CD8-positive, alpha-beta memory T cell (primary cell): ENCODE results near the gene ZNF274. TPM values are rescaled to one million over a fixed set of nuclear protein-coding genes. Genes with fewer than 3 reads are reported as not detected.
"Not testable (repeated sequence)": the region's sequence is repeated elsewhere in the genome, so short reads cannot be mapped to it uniquely, and the experiment has no call there.

Source experiments
- CTCF ChIA-PET: fragments of 350-600 bp; sonication (Branson Sonifier 250); formaldehyde crosslinking; loops from one replicate; lab custom pipeline; 2021; ENCODE audit warnings: antibody characterized with exemption; lab: Charles Lee
- POLR2A ChIA-PET: fragments of 350-600 bp; sonication (Branson Sonifier 250); formaldehyde crosslinking; loops from one replicate; lab custom pipeline; 2021; ENCODE audit warnings: antibody characterized with exemption; lab: Charles Lee
- DNase-seq, 5 donors: peaks; one replicate each; pipeline versions ENCODE4 v3.0.0 to v3.0.0-alpha.2; 2020 to 2022; ENCODE audit warnings: mixed read lengths in 1 of 5
- H3K27ac ChIP-seq: one replicate; pipeline ENCODE4 v1.7.0; 2013; ENCODE audit warnings: low read depth, mild to moderate bottlenecking, low read length, moderate library complexity
- H3K27me3 ChIP-seq: 2 replicates; pipeline ENCODE4 v1.7.0; 2013; ENCODE audit warnings: low read length, mild to moderate bottlenecking; ENCODE audit not compliant: insufficient read depth, poor library complexity, severe bottlenecking
- H3K36me3 ChIP-seq: 2 replicates; pipeline ENCODE4 v1.7.0; 2013; ENCODE audit warnings: mild to moderate bottlenecking, low read length, moderate library complexity; ENCODE audit not compliant: insufficient read depth
- H3K4me1 ChIP-seq: 2 replicates; pipeline ENCODE4 v1.7.0; 2013; ENCODE audit warnings: mild to moderate bottlenecking, low read length, moderate library complexity; ENCODE audit not compliant: insufficient read depth
- H3K4me3 ChIP-seq: 2 replicates; pipeline ENCODE4 v1.7.0; 2013; ENCODE audit warnings: mild to moderate bottlenecking, low read length
- H3K9me3 ChIP-seq: 2 replicates; pipeline ENCODE4 v1.7.0; 2013; ENCODE audit warnings: mild to moderate bottlenecking, low read length
- H3K27ac Mint-ChIP-seq, 8 donors: one replicate each; pipeline ENCODE4 v1.8.0; 2020 to 2021; ENCODE audit warnings: mixed read lengths in 8 of 8, mild to moderate bottlenecking in 6 of 8, inconsistent platforms in 3 of 8, moderate library complexity in 3 of 8
- H3K27me3 Mint-ChIP-seq, 2 donors: one replicate each; pipeline ENCODE4 v1.8.0; 2020 to 2021; ENCODE audit warnings: mixed read lengths in 2 of 2, mild to moderate bottlenecking in 1 of 2, moderate library complexity in 1 of 2
- H3K36me3 Mint-ChIP-seq, 3 donors: one replicate each; pipeline ENCODE4 v1.8.0; 2020 to 2021; ENCODE audit warnings: mixed read lengths in 3 of 3, inconsistent platforms in 1 of 3, mild to moderate bottlenecking in 1 of 3
- H3K4me1 Mint-ChIP-seq, 3 donors: one replicate each; pipeline ENCODE4 v1.8.0; 2020 to 2021; ENCODE audit warnings: mixed read lengths in 3 of 3, inconsistent platforms in 1 of 3, mild to moderate bottlenecking in 1 of 3
- H3K4me3 Mint-ChIP-seq, 7 donors: one replicate each; pipeline ENCODE4 v1.8.0; 2020 to 2021; ENCODE audit warnings: mixed read lengths in 7 of 7, mild to moderate bottlenecking in 6 of 7, moderate library complexity in 4 of 7, inconsistent platforms in 2 of 7
- H3K9me3 Mint-ChIP-seq, 5 donors: one replicate each; pipeline ENCODE4 v1.8.0; 2020 to 2022; ENCODE audit warnings: mixed read lengths in 5 of 5, mild to moderate bottlenecking in 3 of 5, moderate library complexity in 2 of 5, inconsistent platforms in 1 of 5
- polyA plus RNA-seq: library from polyadenylated mRNA; unstranded; fragments of 300-500 nt; fragmentation: Illumina TruSeq; gene quantifications from one replicate; pipeline ENCODE4 v1.2.3, GENCODE V29; 2021
- total RNA-seq, 2 experiments: library from RNA; stranded (reverse); gene quantifications; one replicate each; pipeline ENCODE4 v1.2.3, GENCODE V29; 2021

The ZNF274 gene
- total and polyA plus RNA-seq, 3 experiments from 2014 or later = 23.4 to 32.0 (median 25.9) TPM

DNA sequence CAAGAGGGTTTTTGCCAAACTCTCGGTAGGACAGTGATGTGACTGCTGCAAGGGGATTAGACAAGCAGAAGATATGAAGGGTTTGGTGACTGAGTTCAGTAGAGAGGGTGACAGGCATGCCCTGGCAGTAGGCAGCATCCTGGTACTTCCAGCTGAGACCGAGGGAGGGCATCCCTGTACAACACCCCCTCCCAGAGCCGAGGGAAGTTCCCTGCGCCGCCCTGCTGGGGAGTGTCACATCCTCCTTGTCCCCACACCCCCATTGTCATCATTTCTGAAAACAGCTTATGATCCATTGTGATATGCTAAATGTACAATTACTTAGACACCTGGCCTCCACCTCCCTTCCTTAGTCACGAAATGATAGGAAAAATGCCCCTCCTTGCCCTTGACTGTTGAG, 60.5 kb downstream of the ZNF274 start:
- Histone ChIP-seq H3K4me3 (no peak overlapping the region), H3K27me3 (no peaks in the 10 kb centered on the region), H3K4me1 (no peaks in the 10 kb centered on the region), H3K27ac (no peak overlapping the region), H3K36me3 (peaks cover 32% of the 10 kb centered on the region), H3K9me3 (peaks cover 27% of the 10 kb centered on the region)
- ChIA-PET POLR2A (no interaction called here), CTCF (no interaction called here)
- Mint-ChIP-seq H3K9me3 (peaks cover 7 to 96% (median 80%) of the 10 kb centered on the region in 5 donors), H3K4me3 (no peak overlapping the region), H3K27me3 (peaks cover 0 to 4% of the 10 kb centered on the region in 2 donors), H3K27ac (no peak overlapping the region), H3K36me3 (peaks cover 57 to 94% (median 93%) of the 10 kb centered on the region in 3 donors), H3K4me1 (peaks cover 0 to 4% (median 4%) of the 10 kb centered on the region in 3 donors)
- DNase-seq = no peak

DNA sequence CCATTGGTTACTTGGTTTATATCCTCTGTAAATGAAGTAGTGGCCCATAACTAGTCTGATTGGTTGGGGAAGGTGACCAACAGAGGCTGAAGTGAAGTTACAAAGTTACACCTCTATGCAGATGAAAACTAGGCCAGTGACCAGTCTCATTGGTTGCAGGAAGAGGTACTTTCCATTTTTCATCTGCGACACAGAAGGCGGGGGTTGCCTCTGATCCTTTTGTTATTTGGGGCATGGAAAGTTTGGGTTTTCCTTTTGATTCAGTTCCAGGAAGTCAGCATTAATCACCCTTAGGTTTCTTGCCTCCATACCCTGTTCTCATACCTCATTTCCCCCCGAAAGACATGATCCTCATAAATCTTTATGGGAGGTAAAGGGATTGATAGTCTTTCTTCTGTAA, 66.0 kb downstream of the ZNF274 start:
- Histone ChIP-seq H3K9me3 (peaks cover 57% of the 10 kb centered on the region), H3K36me3 (peaks cover 40% of the 10 kb centered on the region), H3K4me1 (no peaks in the 10 kb centered on the region), H3K4me3 (no peak overlapping the region), H3K27ac (no peak overlapping the region), H3K27me3 (no peaks in the 10 kb centered on the region)
- POLR2A ChIA-PET = no interaction called here
- DNase-seq = no peak
- peaks cover 22 to 100% (median 93%) of the 10 kb centered on the region in 5 donors for H3K9me3 Mint-ChIP-seq
- CTCF ChIA-PET = no interaction called here
- H3K4me3 Mint-ChIP-seq = no peak overlapping the region
- H3K36me3 Mint-ChIP-seq = peaks cover 66 to 99% (median 94%) of the 10 kb centered on the region in 3 donors
- no peak overlapping the region for H3K27ac Mint-ChIP-seq
- no peaks in the 10 kb centered on the region for H3K27me3 Mint-ChIP-seq
- peaks cover 0 to 2% (median 0%) of the 10 kb centered on the region in 3 donors for H3K4me1 Mint-ChIP-seq

DNA sequence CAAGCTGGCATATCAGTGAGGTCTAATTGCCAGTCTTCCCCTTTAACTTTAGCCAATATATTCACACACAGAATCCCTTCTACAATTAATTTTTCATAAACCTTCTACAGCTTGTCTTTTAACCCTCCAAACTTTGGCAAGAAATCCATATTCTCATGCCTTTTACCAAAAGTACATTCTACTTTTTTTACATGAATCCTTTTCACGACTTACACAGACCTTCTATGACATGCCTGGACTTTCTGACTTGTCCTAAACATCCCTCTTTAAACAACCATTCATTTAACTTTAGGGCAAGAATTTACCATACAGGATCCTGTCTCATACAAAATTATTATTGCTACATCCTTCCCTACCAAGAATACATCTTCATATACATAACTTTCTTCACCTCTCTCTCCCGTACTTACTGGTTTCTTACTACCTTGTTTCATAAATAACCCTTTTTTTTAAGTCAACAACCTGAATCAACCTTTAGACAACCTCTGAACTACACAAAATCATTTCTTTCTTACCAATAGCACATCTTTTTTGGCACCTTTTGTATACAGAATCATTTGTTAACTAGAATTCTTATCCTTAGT, 69.3 kb downstream of the ZNF274 start:
- peaks cover 28% of the 10 kb centered on the region for H3K36me3 ChIP-seq
- H3K27me3 Mint-ChIP-seq = no peaks in the 10 kb centered on the region
- CTCF ChIA-PET = no interaction called here
- peaks cover 28 to 100% (median 93%) of the 10 kb centered on the region in 5 donors for H3K9me3 Mint-ChIP-seq
- H3K36me3 Mint-ChIP-seq = peaks cover 58 to 94% (median 94%) of the 10 kb centered on the region in 3 donors
- peak overlapping the region in 1 of 8 donors; percentile 29 for H3K27ac Mint-ChIP-seq
- DNase-seq = no peak
- H3K4me1 Mint-ChIP-seq = no peaks in the 10 kb centered on the region
- no peak overlapping the region for H3K4me3 ChIP-seq
- H3K4me1 ChIP-seq = no peaks in the 10 kb centered on the region
- POLR2A ChIA-PET = no interaction called here
- no peak overlapping the region for H3K27ac ChIP-seq
- no peak overlapping the region for H3K4me3 Mint-ChIP-seq
- H3K9me3 ChIP-seq = peaks cover 64% of the 10 kb centered on the region
- H3K27me3 ChIP-seq = no peaks in the 10 kb centered on the region

DNA sequence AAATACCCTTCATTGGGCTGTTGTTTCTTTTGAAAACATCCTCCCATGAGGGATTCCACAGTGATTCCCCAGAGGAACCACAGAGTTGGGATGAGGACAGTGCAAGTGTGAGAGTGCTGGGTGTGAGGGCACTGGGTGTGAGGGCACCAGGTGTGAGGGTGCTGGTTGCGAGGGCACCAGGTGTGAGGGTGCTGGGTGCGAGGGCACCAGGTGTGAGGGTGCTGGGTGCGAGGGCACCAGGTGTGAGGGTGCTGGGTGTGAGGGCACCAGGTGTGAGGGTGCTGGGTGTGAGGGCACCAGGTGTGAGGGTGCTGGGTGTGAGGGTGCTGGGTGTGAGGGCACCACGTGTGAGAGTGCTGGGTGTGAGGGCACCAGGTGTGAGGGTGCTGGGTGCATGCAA, 75.4 kb downstream of the ZNF274 start:
- Histone ChIP-seq H3K4me3 (peak overlapping the region; percentile 5), H3K9me3 (peaks cover 75% of the 10 kb centered on the region), H3K36me3 (peaks cover 58% of the 10 kb centered on the region)
- POLR2A ChIA-PET, CTCF ChIA-PET, H3K27ac ChIP-seq, H3K27me3 ChIP-seq, H3K27me3 Mint-ChIP-seq, H3K27ac Mint-ChIP-seq, H3K4me1 ChIP-seq, H3K4me1 Mint-ChIP-seq, DNase-seq: not testable (repeated sequence)
- Mint-ChIP-seq H3K36me3 (peaks cover 39 to 92% (median 89%) of the 10 kb centered on the region in 3 donors), H3K9me3 (peaks cover 20 to 100% (median 93%) of the 10 kb centered on the region in 5 donors), H3K4me3 (peak overlapping the region in 1 of 7 donors; percentile 40)

DNA sequence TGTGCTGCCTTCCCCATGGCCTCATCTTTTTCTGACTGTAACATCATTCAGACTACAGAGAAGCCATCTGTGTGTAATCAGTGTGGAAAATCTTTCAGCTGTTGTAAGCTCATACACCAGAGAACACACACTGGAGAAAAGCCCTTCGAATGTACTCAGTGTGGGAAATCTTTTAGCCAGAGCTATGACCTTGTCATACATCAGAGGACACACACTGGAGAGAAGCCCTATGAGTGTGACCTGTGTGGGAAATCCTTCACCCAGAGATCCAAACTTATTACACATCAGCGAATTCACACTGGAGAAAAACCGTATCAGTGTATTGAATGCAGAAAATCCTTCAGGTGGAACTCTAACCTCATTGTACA, 78.7 kb downstream of the ZNF274 start:
- Histone ChIP-seq H3K9me3 (peaks cover 83% of the 10 kb centered on the region), H3K27ac (no peak overlapping the region), H3K36me3 (peaks cover 63% of the 10 kb centered on the region), H3K4me1 (no peaks in the 10 kb centered on the region), H3K27me3 (no peaks in the 10 kb centered on the region), H3K4me3 (peak overlapping the region; percentile 47)
- Mint-ChIP-seq H3K4me1 (peaks cover 0 to 3% (median 0%) of the 10 kb centered on the region in 3 donors), H3K27ac (no peak overlapping the region), H3K4me3 (peak overlapping the region in 1 of 7 donors; percentile 13), H3K9me3 (peaks cover 12 to 99% (median 98%) of the 10 kb centered on the region in 5 donors), H3K36me3 (peaks cover 23 to 75% (median 75%) of the 10 kb centered on the region in 3 donors), H3K27me3 (no peaks in the 10 kb centered on the region)
- no peak for DNase-seq
- CTCF ChIA-PET = no interaction called here
- POLR2A ChIA-PET = no interaction called here

DNA sequence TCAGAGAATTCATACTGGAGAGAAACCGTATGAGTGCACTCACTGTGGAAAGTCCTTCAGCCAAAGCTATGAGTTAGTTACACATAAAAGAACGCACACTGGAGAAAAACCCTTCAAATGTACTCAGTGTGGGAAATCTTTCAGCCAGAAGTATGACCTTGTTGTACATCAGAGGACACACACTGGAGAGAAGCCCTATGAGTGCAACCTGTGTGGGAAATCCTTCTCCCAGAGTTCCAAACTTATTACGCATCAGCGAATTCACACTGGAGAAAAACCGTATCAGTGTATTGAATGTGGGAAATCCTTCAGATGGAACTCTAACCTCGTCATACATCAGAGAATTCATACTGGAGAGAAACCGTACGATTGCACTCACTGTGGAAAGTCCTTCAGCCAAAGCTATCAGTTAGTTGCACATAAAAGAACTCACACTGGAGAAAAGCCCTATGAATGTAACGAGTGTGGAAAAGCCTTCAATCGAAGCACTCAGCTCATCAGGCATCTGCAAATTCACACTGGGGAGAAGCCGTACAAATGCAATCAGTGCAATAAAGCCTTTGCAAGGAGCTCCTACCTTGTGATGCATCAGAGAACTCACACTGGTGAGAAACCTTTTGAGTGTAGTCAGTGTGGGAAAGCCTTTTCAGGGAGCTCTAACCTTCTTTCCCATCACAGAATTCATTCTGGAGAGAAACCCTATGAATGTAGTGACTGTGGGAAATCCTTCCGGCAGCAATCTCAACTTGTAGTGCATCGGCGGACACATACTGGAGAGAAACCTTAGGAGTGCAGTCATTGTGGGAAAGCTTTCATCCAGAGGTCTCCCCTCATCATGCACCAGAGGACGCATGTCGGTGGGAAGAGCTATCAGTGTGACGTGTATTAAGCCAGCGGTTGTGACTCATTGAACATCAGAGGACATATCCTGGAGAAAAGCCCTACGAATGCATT, 79.4 kb downstream of the ZNF274 start:
- H3K27me3 Mint-ChIP-seq = no peaks in the 10 kb centered on the region
- Histone ChIP-seq H3K4me3 (peak overlapping the region; percentile 47), H3K27ac (no peak overlapping the region), H3K36me3 (peaks cover 60% of the 10 kb centered on the region), H3K9me3 (peaks cover 87% of the 10 kb centered on the region), H3K27me3 (no peaks in the 10 kb centered on the region), H3K4me1 (no peaks in the 10 kb centered on the region)
- H3K27ac Mint-ChIP-seq = no peak overlapping the region
- no peak for DNase-seq
- ChIA-PET POLR2A (no interaction called here), CTCF (no interaction called here)
- peaks cover 21 to 73% (median 72%) of the 10 kb centered on the region in 3 donors for H3K36me3 Mint-ChIP-seq
- no peak overlapping the region for H3K4me3 Mint-ChIP-seq
- H3K4me1 Mint-ChIP-seq = peaks cover 0 to 3% (median 0%) of the 10 kb centered on the region in 3 donors
- H3K9me3 Mint-ChIP-seq = peaks cover 11 to 99% (median 97%) of the 10 kb centered on the region in 5 donors

DNA sequence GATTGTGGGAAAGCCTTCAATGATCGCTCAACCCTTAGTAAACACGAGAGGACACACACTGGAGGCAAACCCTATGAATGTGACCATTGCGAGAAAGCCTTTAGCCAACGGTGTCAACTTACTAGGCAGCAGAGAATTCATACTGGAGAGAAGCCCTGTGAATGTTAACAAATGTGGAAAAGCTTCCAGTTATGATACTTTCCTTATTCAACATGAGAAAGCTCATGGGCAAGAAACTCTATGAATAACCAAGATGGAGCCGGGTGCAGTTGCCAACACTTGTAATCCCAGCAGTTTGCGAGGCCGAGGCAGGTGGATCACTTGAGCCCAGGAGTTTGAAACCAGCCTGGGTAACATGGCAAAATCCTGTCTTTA, 80.0 kb downstream of the ZNF274 start:
- no peaks in the 10 kb centered on the region for H3K27me3 Mint-ChIP-seq
- H3K36me3 Mint-ChIP-seq = peaks cover 16 to 67% (median 65%) of the 10 kb centered on the region in 3 donors
- H3K9me3 Mint-ChIP-seq = peaks cover 8 to 99% (median 97%) of the 10 kb centered on the region in 5 donors
- H3K36me3 ChIP-seq = peaks cover 54% of the 10 kb centered on the region
- no peak for DNase-seq
- H3K27me3 ChIP-seq = no peaks in the 10 kb centered on the region
- H3K27ac ChIP-seq = no peak overlapping the region
- CTCF ChIA-PET = no interaction called here
- H3K4me3 Mint-ChIP-seq = no peak overlapping the region
- no peak overlapping the region for H3K27ac Mint-ChIP-seq
- H3K4me1 ChIP-seq = no peaks in the 10 kb centered on the region
- POLR2A ChIA-PET = no interaction called here
- peak overlapping the region; percentile 47 for H3K4me3 ChIP-seq
- H3K9me3 ChIP-seq = peaks cover 81% of the 10 kb centered on the region
- no peaks in the 10 kb centered on the region for H3K4me1 Mint-ChIP-seq
